Ishikawa (cell line): ENCODE data around the gene PIP5K1C.

Experiments
- CEBPB ChIP-seq: IDR thresholded peaks from 2 replicates; pipeline ENCODE4 v1.6.1; 2012
- FOXM1 ChIP-seq: IDR thresholded peaks from 2 replicates; pipeline ENCODE4 v1.6.1; 2012; ENCODE audit warnings: low read depth, borderline replicate concordance
- MAX ChIP-seq: IDR thresholded peaks from 2 replicates; pipeline ENCODE4 v1.6.1; 2012
- RAD21 ChIP-seq: IDR thresholded peaks from 2 replicates; pipeline ENCODE4 v1.6.1; 2012; ENCODE audit warnings: low read depth
- REST ChIP-seq: IDR thresholded peaks from 2 replicates; pipeline ENCODE4 v1.6.1; 2012; ENCODE audit warnings: low read depth, mild to moderate bottlenecking
- USF1 ChIP-seq: IDR thresholded peaks from 2 replicates; pipeline ENCODE4 v1.6.1; 2012

GRCh38 chr19:3721887-3722442, 21.7 kb upstream of the PIP5K1C start:
- TF ChIP-seq RAD21 (no peak), FOXM1 (no peak), MAX (no peak), CEBPB (no peak), REST (no peak), USF1 (no peak)
